Measurements from ENCODE around the gene COL3A1.

GRCh38 chr2:189020179-189020578 is 46.0 kb downstream of the COL3A1 start:
- TF ChIP-seq POLR2AphosphoS5 (IDR thresholded peaks at IDR 0.05) (no peak), CTCF (IDR thresholded peaks at IDR 0.05) (no peak), POLR2A (IDR thresholded peaks at IDR 0.05) (no peak)
